Fibroblast of lung (primary cell): ENCODE results near the gene ACOD1. TPM values are rescaled to one million over a fixed set of nuclear protein-coding genes. Genes with fewer than 3 reads are reported as not detected.

Experiments
- DNase-seq, 2 donors: peaks; one replicate each; pipeline versions ENCODE4 v3.0.0 to v3.0.0-alpha.2; 2010; ENCODE audit warnings: low read depth in 2 of 2
- H2AFZ ChIP-seq: 2 replicates; pipeline ENCODE4 v1.5.1; 2012; ENCODE audit warnings: low read length, control low read depth, inconsistent platforms
- H3K27ac ChIP-seq: 2 replicates; pipeline ENCODE4 v1.5.1; 2011; ENCODE audit warnings: low read length, control low read depth; ENCODE audit not compliant: insufficient read depth
- H3K27me3 ChIP-seq: 2 replicates; pipeline ENCODE4 v1.5.1; 2011; ENCODE audit warnings: mild to moderate bottlenecking, low read length; ENCODE audit not compliant: control insufficient read depth, insufficient read depth
- H3K36me3 ChIP-seq: 2 replicates; pipeline ENCODE4 v1.5.1; 2011; ENCODE audit warnings: low read length; ENCODE audit not compliant: control insufficient read depth, insufficient read depth
- H3K4me1 ChIP-seq: 2 replicates; pipeline ENCODE4 v1.5.1; 2011; ENCODE audit warnings: low read length; ENCODE audit not compliant: control insufficient read depth, insufficient read depth; ENCODE audit errors: extremely low read depth
- H3K4me2 ChIP-seq: 2 replicates; pipeline ENCODE4 v1.5.1; 2011; ENCODE audit warnings: low read length, control low read depth; ENCODE audit not compliant: insufficient read depth; ENCODE audit errors: extremely low read depth
- H3K4me3 ChIP-seq, 4 experiments: fragments of 200-600 bp in 1 of 4; sonication (generic) in 1 of 4; replicated peaks in 1 of 4; 2 replicates each; pipeline ENCODE4 v1.5.1; 2011 to 2016; ENCODE audit warnings: low read length in 4 of 4, low read depth in 3 of 4, mild to moderate bottlenecking in 3 of 4, control low read depth in 2 of 4, inconsistent platforms in 1 of 4, mixed read lengths in 1 of 4; ENCODE audit not compliant: insufficient read depth in 1 of 4; ENCODE audit errors: control extremely low read depth in 1 of 4
- H3K79me2 ChIP-seq: 2 replicates; pipeline ENCODE4 v1.5.1; 2012; ENCODE audit warnings: mild to moderate bottlenecking, low read length, inconsistent platforms; ENCODE audit not compliant: control insufficient read depth, insufficient read depth
- H3K9ac ChIP-seq: 2 replicates; pipeline ENCODE4 v1.5.1; 2011; ENCODE audit warnings: mild to moderate bottlenecking, low read length, control low read depth; ENCODE audit not compliant: insufficient read depth
- H3K9me3 ChIP-seq: 2 replicates; pipeline ENCODE4 v1.5.1; 2012; ENCODE audit warnings: low read depth, low read length; ENCODE audit not compliant: control insufficient read depth, insufficient read depth
- H4K20me1 ChIP-seq: 2 replicates; pipeline ENCODE4 v1.5.1; 2011; ENCODE audit warnings: low read length; ENCODE audit not compliant: control insufficient read depth, insufficient read depth; ENCODE audit errors: extremely low read depth
- EZH2 ChIP-seq: IDR thresholded peaks from 2 replicates; pipeline ENCODE4 v1.5.1; 2012; ENCODE audit warnings: low read length, control low read depth, mild to moderate bottlenecking; ENCODE audit errors: missing control alignments
- polyA plus RNA-seq, 2 donors: library from polyadenylated mRNA; depleted of rRNA in 1 of 2; stranded (reverse) in 1 of 2; unstranded in 1 of 2; fragments of >200 nt; gene quantifications; 2 replicates each; pipeline ENCODE4 v1.2.1, GENCODE V29; 2011 to 2012; ENCODE audit warnings: missing spikeins in 1 of 2
- total RNA-seq: library from RNA; depleted of rRNA; stranded (reverse); fragments of >200 nt; gene quantifications from 2 replicates; pipeline ENCODE4 v1.2.1, GENCODE V29; 2014
- TF ChIP-seq, protein P1 (sequence below), 2 donors: IDR thresholded peaks in 1 of 2; conservative IDR thresholded peaks in 1 of 2; 1 replicate in 1 of 2; 2 replicates in 1 of 2; pipeline ENCODE4 v1.5.1; 2011 to 2012; ENCODE audit warnings: low read length in 2 of 2, control low read depth in 1 of 2, inconsistent platforms in 1 of 2, low read depth in 1 of 2, mild to moderate bottlenecking in 1 of 2

Gene ACOD1
- total and polyA plus RNA-seq, 2 donors (not counting 1 experiment from before 2014, with no cell fraction given): not detected

DNA sequence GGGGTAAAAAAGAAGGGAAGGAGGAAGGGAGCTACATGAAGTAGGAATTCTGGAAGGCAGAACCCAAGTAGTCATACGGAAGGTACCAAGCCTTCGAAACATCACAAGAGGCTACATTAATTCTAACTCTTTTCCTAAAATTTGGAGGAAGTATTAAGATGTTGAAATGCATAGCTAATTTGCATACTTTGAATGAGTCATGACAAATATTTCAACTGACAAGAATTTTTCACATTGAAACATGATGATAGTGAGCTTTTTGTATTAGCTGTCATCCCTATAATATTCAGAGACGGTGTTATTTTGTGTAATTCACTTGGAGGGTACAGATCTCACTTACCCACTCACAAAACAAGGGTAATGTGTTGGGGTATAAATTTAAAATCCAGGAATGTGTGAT is 9.1 kb upstream of the ACOD1 start:
- Histone ChIP-seq H3K4me2 (no peak overlapping the region), H3K36me3 (no peaks in the 10 kb centered on the region), H3K9me3 (no peaks in the 10 kb centered on the region), H3K4me3 (no peak overlapping the region), H2AFZ (no peak overlapping the region), H3K27me3 (no peaks in the 10 kb centered on the region), H4K20me1 (no peaks in the 10 kb centered on the region), H3K9ac (no peak overlapping the region), H3K27ac (no peak overlapping the region), H3K4me1 (peaks cover 17% of the 10 kb centered on the region), H3K79me2 (no peaks in the 10 kb centered on the region)
- TF ChIP-seq, protein P1, sequence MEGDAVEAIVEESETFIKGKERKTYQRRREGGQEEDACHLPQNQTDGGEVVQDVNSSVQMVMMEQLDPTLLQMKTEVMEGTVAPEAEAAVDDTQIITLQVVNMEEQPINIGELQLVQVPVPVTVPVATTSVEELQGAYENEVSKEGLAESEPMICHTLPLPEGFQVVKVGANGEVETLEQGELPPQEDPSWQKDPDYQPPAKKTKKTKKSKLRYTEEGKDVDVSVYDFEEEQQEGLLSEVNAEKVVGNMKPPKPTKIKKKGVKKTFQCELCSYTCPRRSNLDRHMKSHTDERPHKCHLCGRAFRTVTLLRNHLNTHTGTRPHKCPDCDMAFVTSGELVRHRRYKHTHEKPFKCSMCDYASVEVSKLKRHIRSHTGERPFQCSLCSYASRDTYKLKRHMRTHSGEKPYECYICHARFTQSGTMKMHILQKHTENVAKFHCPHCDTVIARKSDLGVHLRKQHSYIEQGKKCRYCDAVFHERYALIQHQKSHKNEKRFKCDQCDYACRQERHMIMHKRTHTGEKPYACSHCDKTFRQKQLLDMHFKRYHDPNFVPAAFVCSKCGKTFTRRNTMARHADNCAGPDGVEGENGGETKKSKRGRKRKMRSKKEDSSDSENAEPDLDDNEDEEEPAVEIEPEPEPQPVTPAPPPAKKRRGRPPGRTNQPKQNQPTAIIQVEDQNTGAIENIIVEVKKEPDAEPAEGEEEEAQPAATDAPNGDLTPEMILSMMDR (conservative IDR thresholded peaks at IDR 0.05 in 1 of 2, IDR thresholded peaks at IDR 0.05 in 1 of 2; ENCODE audit: low read depth in 1 of 2, low read length in 2 of 2): no peak
- TF ChIP-seq EZH2: no peak
- DNase-seq: peak; percentile 47 to 53

DNA sequence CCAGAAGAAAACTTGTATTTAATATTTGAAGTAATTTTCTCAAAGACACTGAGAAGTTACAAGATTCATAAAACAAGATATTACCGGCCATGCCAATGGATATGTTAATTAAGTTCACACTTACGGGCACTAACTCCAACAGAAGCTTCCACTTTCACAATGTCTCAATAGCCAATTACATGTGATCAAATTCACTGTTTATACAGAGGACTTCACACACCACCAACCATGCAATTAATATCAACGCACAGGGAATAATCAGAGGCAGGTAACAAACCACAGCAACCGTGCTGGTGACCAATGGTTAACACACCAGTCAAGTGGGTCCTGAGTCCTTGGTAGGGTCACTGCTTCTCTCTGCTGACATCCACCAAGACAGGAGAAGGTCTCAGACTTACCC is 5.9 kb upstream of the ACOD1 start:
- H3K9ac ChIP-seq: no peak overlapping the region
- H3K4me1 ChIP-seq: peaks cover 22% of the 10 kb centered on the region
- no peak overlapping the region for H3K4me3 ChIP-seq
- no peak overlapping the region for H3K4me2 ChIP-seq
- no peaks in the 10 kb centered on the region for H3K36me3 ChIP-seq
- no peaks in the 10 kb centered on the region for H3K27me3 ChIP-seq
- no peak overlapping the region for H3K27ac ChIP-seq
- no peaks in the 10 kb centered on the region for H3K79me2 ChIP-seq
- no peak overlapping the region for H2AFZ ChIP-seq
- DNase-seq: no peak
- H3K9me3 ChIP-seq: no peaks in the 10 kb centered on the region
- TF ChIP-seq, protein P1 (conservative IDR thresholded peaks at IDR 0.05 in 1 of 2, IDR thresholded peaks at IDR 0.05 in 1 of 2; ENCODE audit: low read depth in 1 of 2, low read length in 2 of 2): no peak
- no peak for TF ChIP-seq EZH2
- H4K20me1 ChIP-seq: no peaks in the 10 kb centered on the region

DNA sequence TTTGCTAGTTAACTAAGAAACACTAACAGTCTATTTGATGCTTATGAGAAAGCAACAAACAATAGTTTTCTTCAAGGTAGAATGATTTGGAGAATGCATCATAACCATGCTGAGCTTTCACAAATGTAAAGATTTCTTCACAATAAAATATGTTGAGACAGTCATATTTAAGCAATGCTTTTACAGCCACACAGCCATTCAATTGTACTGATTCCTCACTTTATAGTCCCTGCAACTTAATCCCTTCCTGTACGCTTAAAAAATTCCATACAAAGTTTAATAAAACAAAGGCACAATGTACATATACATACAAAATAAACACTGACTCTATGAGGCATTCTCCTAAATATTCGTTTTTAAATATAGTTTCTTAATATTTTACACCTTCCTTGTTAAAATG is 4.7 kb upstream of the ACOD1 start:
- H3K4me3 ChIP-seq: no peak overlapping the region
- TF ChIP-seq EZH2: no peak
- TF ChIP-seq, protein P1 (conservative IDR thresholded peaks at IDR 0.05 in 1 of 2, IDR thresholded peaks at IDR 0.05 in 1 of 2; ENCODE audit: low read depth in 1 of 2, low read length in 2 of 2): no peak
- peaks cover 12% of the 10 kb centered on the region for H3K4me1 ChIP-seq
- H4K20me1 ChIP-seq: no peaks in the 10 kb centered on the region
- H3K79me2 ChIP-seq: no peaks in the 10 kb centered on the region
- peak in 1 of 2 donors; percentile 8 for DNase-seq
- no peaks in the 10 kb centered on the region for H3K9me3 ChIP-seq
- H3K27me3 ChIP-seq: no peaks in the 10 kb centered on the region
- H3K4me2 ChIP-seq: no peak overlapping the region
- H2AFZ ChIP-seq: no peak overlapping the region
- H3K9ac ChIP-seq: no peak overlapping the region
- H3K36me3 ChIP-seq: no peaks in the 10 kb centered on the region
- no peak overlapping the region for H3K27ac ChIP-seq
